ENCODE measurements around the gene GRM2.

Gene GRM2

GRCh38 chr3:51686056-51686455 lies 20.8 kb upstream of the GRM2 start:
- TF ChIP-seq, protein P1, sequence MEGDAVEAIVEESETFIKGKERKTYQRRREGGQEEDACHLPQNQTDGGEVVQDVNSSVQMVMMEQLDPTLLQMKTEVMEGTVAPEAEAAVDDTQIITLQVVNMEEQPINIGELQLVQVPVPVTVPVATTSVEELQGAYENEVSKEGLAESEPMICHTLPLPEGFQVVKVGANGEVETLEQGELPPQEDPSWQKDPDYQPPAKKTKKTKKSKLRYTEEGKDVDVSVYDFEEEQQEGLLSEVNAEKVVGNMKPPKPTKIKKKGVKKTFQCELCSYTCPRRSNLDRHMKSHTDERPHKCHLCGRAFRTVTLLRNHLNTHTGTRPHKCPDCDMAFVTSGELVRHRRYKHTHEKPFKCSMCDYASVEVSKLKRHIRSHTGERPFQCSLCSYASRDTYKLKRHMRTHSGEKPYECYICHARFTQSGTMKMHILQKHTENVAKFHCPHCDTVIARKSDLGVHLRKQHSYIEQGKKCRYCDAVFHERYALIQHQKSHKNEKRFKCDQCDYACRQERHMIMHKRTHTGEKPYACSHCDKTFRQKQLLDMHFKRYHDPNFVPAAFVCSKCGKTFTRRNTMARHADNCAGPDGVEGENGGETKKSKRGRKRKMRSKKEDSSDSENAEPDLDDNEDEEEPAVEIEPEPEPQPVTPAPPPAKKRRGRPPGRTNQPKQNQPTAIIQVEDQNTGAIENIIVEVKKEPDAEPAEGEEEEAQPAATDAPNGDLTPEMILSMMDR (conservative IDR thresholded peaks at IDR 0.05; ENCODE audit: low read depth, low read length) = no peak
- DNase-seq (ENCODE audit: low read depth) = no peak
- no peak overlapping the region for H3K4me3 ChIP-seq (ENCODE audit: low read depth, low read length)

- TF ChIP-seq, protein P1 (conservative IDR thresholded peaks at IDR 0.05; ENCODE audit: low read depth, low read length) = no peak
- peak; percentile 15 for DNase-seq (ENCODE audit: low read depth)
- no peak overlapping the region for H3K4me3 ChIP-seq (ENCODE audit: low read depth, low read length)
Observed at GRCh38 chr3:51686512-51687215, 20.2 kb upstream of the GRM2 start.

GRCh38 chr3:51687431-51688205 lies 19.2 kb upstream of the GRM2 start:
- TF ChIP-seq, protein P1 (conservative IDR thresholded peaks at IDR 0.05; ENCODE audit: low read depth, low read length) = no peak
- H3K4me3 ChIP-seq (ENCODE audit: low read depth, low read length) = no peak overlapping the region
- no peak for DNase-seq (ENCODE audit: low read depth)

- no peak for DNase-seq (ENCODE audit: low read depth)
- TF ChIP-seq, protein P1 (conservative IDR thresholded peaks at IDR 0.05; ENCODE audit: low read depth, low read length) = no peak
- no peak overlapping the region for H3K4me3 ChIP-seq (ENCODE audit: low read depth, low read length)
Observed at GRCh38 chr3:51688206-51688600, 18.7 kb upstream of the GRM2 start.

- H3K4me3 ChIP-seq (ENCODE audit: low read depth, low read length) = no peak overlapping the region
- DNase-seq (ENCODE audit: low read depth) = no peak
- TF ChIP-seq, protein P1 (conservative IDR thresholded peaks at IDR 0.05; ENCODE audit: low read depth, low read length) = no peak
Observed at GRCh38 chr3:51691021-51691420, 15.8 kb upstream of the GRM2 start.

- no peak for DNase-seq (ENCODE audit: low read depth)
- TF ChIP-seq, protein P1 (conservative IDR thresholded peaks at IDR 0.05; ENCODE audit: low read depth, low read length) = no peak
Observed at GRCh38 chr3:51691949-51692348, 14.9 kb upstream of the GRM2 start.

More at GRCh38 chr3:51691949-51692348, 14.9 kb upstream of the GRM2 start:
- no peak overlapping the region for H3K4me3 ChIP-seq (ENCODE audit: low read depth, low read length)
